ENCODE results near the gene FLOT2. TPM values are rescaled to one million over a fixed set of nuclear protein-coding genes. Genes with fewer than 3 reads are reported as not detected.

The FLOT2 gene
- total RNA-seq, 1 donor from 2014 or later, result 84.0 TPM

GRCh38 chr17:28875848-28876550, 21.5 kb downstream of the FLOT2 start:
- no peaks in the 10 kb centered on the region for H4K20me1 ChIP-seq (ENCODE audit: low read depth)
- no peak overlapping the region for H3K4me3 Mint-ChIP-seq
- no peak overlapping the region for H3K4me2 ChIP-seq
- H3K9me3 Mint-ChIP-seq, result no peaks in the 10 kb centered on the region
- DNase-seq (ENCODE audit: low spot score), result no peak
- no peak overlapping the region for H3K27ac ChIP-seq
- no peaks in the 10 kb centered on the region for H3K4me1 ChIP-seq
- no peaks in the 10 kb centered on the region for H3K79me2 ChIP-seq (ENCODE audit: low read depth)
- peaks cover 13% of the 10 kb centered on the region for H3F3A ChIP-seq (ENCODE audit: low read depth)
- H2AFZ ChIP-seq (replicated peaks), result no peak overlapping the region
- no peak overlapping the region for H3K9ac ChIP-seq
- no peaks in the 10 kb centered on the region for H3K27me3 ChIP-seq
- H3K36me3 Mint-ChIP-seq, result peaks cover 13% of the 10 kb centered on the region
- no peak overlapping the region for H3K4me3 ChIP-seq
- H3K9me3 ChIP-seq (ENCODE audit: low read depth), result no peaks in the 10 kb centered on the region
- no peak for TF ChIP-seq EZH2phosphoT487 (IDR thresholded peaks at IDR 0.05)
- TF ChIP-seq CTCF (IDR thresholded peaks at IDR 0.05), result no peak
- TF ChIP-seq EZH2 (IDR thresholded peaks at IDR 0.05), result no peak
- peaks cover 6% of the 10 kb centered on the region for H3K27me3 Mint-ChIP-seq (ENCODE audit: insufficient read depth, low read depth)
- peaks cover 10% of the 10 kb centered on the region for H3K4me1 Mint-ChIP-seq
- no peak overlapping the region for H3K27ac Mint-ChIP-seq
- H3K36me3 ChIP-seq, result no peaks in the 10 kb centered on the region

GRCh38 chr17:28874750-28875149, 22.8 kb downstream of the FLOT2 start:
- peaks cover 10% of the 10 kb centered on the region for H3K4me1 Mint-ChIP-seq
- Histone ChIP-seq H3K79me2 (ENCODE audit: low read depth) (no peaks in the 10 kb centered on the region), H4K20me1 (ENCODE audit: low read depth) (no peaks in the 10 kb centered on the region), H3K36me3 (no peaks in the 10 kb centered on the region), H3K27me3 (no peaks in the 10 kb centered on the region), H3K4me1 (no peaks in the 10 kb centered on the region), H3K9ac (no peak overlapping the region), H3F3A (ENCODE audit: low read depth) (peaks cover 13% of the 10 kb centered on the region), H2AFZ (replicated peaks) (no peak overlapping the region), H3K27ac (no peak overlapping the region), H3K9me3 (ENCODE audit: low read depth) (no peaks in the 10 kb centered on the region), H3K4me2 (no peak overlapping the region), H3K4me3 (no peak overlapping the region)
- no peak overlapping the region for H3K4me3 Mint-ChIP-seq
- TF ChIP-seq EZH2 (IDR thresholded peaks at IDR 0.05) (no peak), EZH2phosphoT487 (IDR thresholded peaks at IDR 0.05) (no peak), CTCF (IDR thresholded peaks at IDR 0.05) (no peak)
- peaks cover 10% of the 10 kb centered on the region for H3K36me3 Mint-ChIP-seq
- no peak for DNase-seq (ENCODE audit: low spot score)
- no peaks in the 10 kb centered on the region for H3K9me3 Mint-ChIP-seq
- H3K27me3 Mint-ChIP-seq (ENCODE audit: insufficient read depth, low read depth), result peaks cover 6% of the 10 kb centered on the region
- H3K27ac Mint-ChIP-seq, result no peak overlapping the region

- H3K4me2 ChIP-seq, result no peak overlapping the region
- H3K4me1 Mint-ChIP-seq, result peaks cover 10% of the 10 kb centered on the region
- H3K36me3 ChIP-seq, result no peaks in the 10 kb centered on the region
- H3K4me1 ChIP-seq, result no peaks in the 10 kb centered on the region
- H3K9ac ChIP-seq, result no peak overlapping the region
- H3K4me3 ChIP-seq, result no peak overlapping the region
- no peaks in the 10 kb centered on the region for H4K20me1 ChIP-seq (ENCODE audit: low read depth)
- no peak overlapping the region for H3K4me3 Mint-ChIP-seq
- no peaks in the 10 kb centered on the region for H3K79me2 ChIP-seq (ENCODE audit: low read depth)
- H3K27me3 ChIP-seq, result no peaks in the 10 kb centered on the region
- no peaks in the 10 kb centered on the region for H3K9me3 Mint-ChIP-seq
- H2AFZ ChIP-seq (replicated peaks), result no peak overlapping the region
- peaks cover 13% of the 10 kb centered on the region for H3F3A ChIP-seq (ENCODE audit: low read depth)
- H3K36me3 Mint-ChIP-seq, result peaks cover 8% of the 10 kb centered on the region
- H3K27ac ChIP-seq, result no peak overlapping the region
- TF ChIP-seq EZH2phosphoT487 (IDR thresholded peaks at IDR 0.05), result no peak
- no peak for TF ChIP-seq EZH2 (IDR thresholded peaks at IDR 0.05)
- no peak for TF ChIP-seq CTCF (IDR thresholded peaks at IDR 0.05)
- no peak for DNase-seq (ENCODE audit: low spot score)
- H3K27ac Mint-ChIP-seq, result no peak overlapping the region
- H3K27me3 Mint-ChIP-seq (ENCODE audit: insufficient read depth, low read depth), result peaks cover 6% of the 10 kb centered on the region
- no peaks in the 10 kb centered on the region for H3K9me3 ChIP-seq (ENCODE audit: low read depth)
Observed at GRCh38 chr17:28873839-28874238, 23.7 kb downstream of the FLOT2 start.

Measured in neural progenitor cell (in vitro differentiated cells).